Karpas-422 (cell line): ENCODE data around the gene GPC5. TPM values are rescaled to one million over a fixed set of nuclear protein-coding genes. Genes with fewer than 3 reads are reported as not detected.

ENCODE experiments used
- DNase-seq: peaks from one replicate; pipeline ENCODE4 v3.0.0-alpha.2; 2015
- H2AFZ ChIP-seq: fragments of 200-600 bp; sonication (generic); 2 replicates; pipeline ENCODE4 v1.6.1; 2014; ENCODE audit warnings: antibody characterized with exemption, low read length, mixed read lengths
- H3K27ac ChIP-seq: fragments of 200-600 bp; sonication (generic); 2 replicates; pipeline ENCODE4 v1.5.1; 2014; ENCODE audit warnings: mild to moderate bottlenecking, low read length, moderate library complexity
- H3K27me3 ChIP-seq: fragments of 200-600 bp; sonication (generic); 2 replicates; pipeline ENCODE4 v1.6.1; 2014; ENCODE audit warnings: low read length, mixed read lengths
- H3K36me3 ChIP-seq: fragments of 200-600 bp; sonication (generic); 2 replicates; pipeline ENCODE4 v1.6.1; 2014; ENCODE audit warnings: low read length, mixed read lengths; ENCODE audit not compliant: insufficient read depth
- H3K4me1 ChIP-seq: fragments of 200-600 bp; sonication (generic); 2 replicates; pipeline ENCODE4 v1.6.1; 2014; ENCODE audit warnings: mild to moderate bottlenecking, low read length, mixed read lengths
- H3K4me2 ChIP-seq: fragments of 200-600 bp; sonication (generic); 2 replicates; pipeline ENCODE4 v1.6.1; 2014; ENCODE audit warnings: low read length, low read depth, mild to moderate bottlenecking; ENCODE audit not compliant: poor library complexity, severe bottlenecking
- H3K4me3 ChIP-seq: fragments of 200-600 bp; sonication (generic); 2 replicates; pipeline ENCODE4 v1.5.1; 2014; ENCODE audit warnings: mild to moderate bottlenecking, antibody characterized with exemption, low read length, mixed read lengths
- H3K79me2 ChIP-seq: fragments of 200-600 bp; sonication (generic); 2 replicates; pipeline ENCODE4 v1.6.1; 2014; ENCODE audit warnings: mild to moderate bottlenecking, low read length, mixed read lengths
- H3K9ac ChIP-seq: fragments of 200-600 bp; sonication (generic); 2 replicates; pipeline ENCODE4 v1.6.0; 2014; ENCODE audit warnings: low read length
- H3K9me2 ChIP-seq: fragments of 200-600 bp; sonication (generic), shearing (Covaris generic); replicated peaks from 2 replicates; pipeline ENCODE4 v1.6.0; 2014; ENCODE audit warnings: mild to moderate bottlenecking, low read length, moderate library complexity; ENCODE audit not compliant: insufficient read depth
- H3K9me3 ChIP-seq: fragments of 300-700, 200-600 bp; sonication (generic); 2 replicates; pipeline ENCODE4 v1.6.1; 2014; ENCODE audit warnings: low read length, mixed read lengths
- H4K20me1 ChIP-seq: fragments of 200-600 bp; sonication (generic); 2 replicates; pipeline ENCODE4 v1.6.1; 2014; ENCODE audit warnings: mild to moderate bottlenecking, antibody characterized with exemption, low read length, low read depth; ENCODE audit not compliant: insufficient read depth
- total RNA-seq: library from RNA; depleted of rRNA; stranded (reverse); fragments of >200 nt; shearing (Covaris generic); gene quantifications from 2 replicates; pipeline ENCODE4 v1.2.3, GENCODE V29; 2014; ENCODE audit warnings: low replicate concordance

GPC5 gene
- total RNA-seq, 1 experiment from 2014 or later = not detected

DNA sequence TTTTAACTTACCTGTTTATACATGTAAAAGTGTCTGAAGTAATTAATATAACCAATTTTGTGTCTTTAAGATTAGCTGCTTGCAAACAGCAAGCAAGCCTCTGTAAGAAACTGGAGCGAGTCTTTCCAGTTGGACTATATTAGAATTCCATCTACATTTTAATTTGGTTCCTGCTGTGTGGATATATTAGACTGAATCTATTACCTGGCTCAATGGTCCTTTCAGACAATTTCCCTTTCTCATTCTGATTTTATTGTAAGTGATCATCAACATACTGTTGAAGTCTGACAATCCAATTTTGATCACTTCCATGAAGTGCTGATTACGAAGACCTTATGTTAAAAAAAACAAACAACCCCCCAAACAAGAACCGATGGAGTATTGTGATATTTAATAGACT lies 72.3 kb downstream of the GPC5 start:
- H3K9me2 ChIP-seq = no peaks in the 10 kb centered on the region
- H4K20me1 ChIP-seq = no peaks in the 10 kb centered on the region
- H3K4me1 ChIP-seq = no peaks in the 10 kb centered on the region
- no peak for DNase-seq
- H3K27me3 ChIP-seq = no peaks in the 10 kb centered on the region
- no peak overlapping the region for H3K4me2 ChIP-seq
- no peaks in the 10 kb centered on the region for H3K9me3 ChIP-seq
- no peak overlapping the region for H3K9ac ChIP-seq
- no peak overlapping the region for H3K4me3 ChIP-seq
- H3K79me2 ChIP-seq = no peaks in the 10 kb centered on the region
- no peak overlapping the region for H2AFZ ChIP-seq
- H3K36me3 ChIP-seq = no peaks in the 10 kb centered on the region
- no peak overlapping the region for H3K27ac ChIP-seq

DNA sequence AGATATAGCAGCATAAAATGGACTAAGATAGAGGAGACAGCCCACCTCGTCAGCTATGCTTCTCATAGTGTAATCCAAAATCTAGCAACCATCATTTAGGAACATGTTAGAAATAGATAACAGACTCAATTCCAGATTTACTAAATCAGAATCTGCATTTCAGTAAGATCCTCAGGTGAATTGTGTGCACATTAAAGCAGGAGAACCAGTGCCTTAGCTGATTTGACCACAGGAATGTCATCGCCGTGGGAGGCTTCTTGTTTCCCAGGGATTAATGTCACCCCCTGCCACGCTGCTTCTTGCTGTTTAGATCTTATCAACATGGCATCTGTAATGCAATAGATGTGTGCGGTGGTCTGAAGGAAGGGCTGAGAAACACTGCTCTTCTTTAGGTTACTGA lies 84.0 kb downstream of the GPC5 start:
- no peaks in the 10 kb centered on the region for H3K9me3 ChIP-seq
- DNase-seq = no peak
- no peaks in the 10 kb centered on the region for H3K9me2 ChIP-seq
- H2AFZ ChIP-seq = no peak overlapping the region
- H3K4me3 ChIP-seq = no peak overlapping the region
- no peaks in the 10 kb centered on the region for H3K27me3 ChIP-seq
- no peaks in the 10 kb centered on the region for H3K79me2 ChIP-seq
- H3K36me3 ChIP-seq = no peaks in the 10 kb centered on the region
- no peak overlapping the region for H3K27ac ChIP-seq
- H4K20me1 ChIP-seq = no peaks in the 10 kb centered on the region
- no peaks in the 10 kb centered on the region for H3K4me1 ChIP-seq
- no peak overlapping the region for H3K9ac ChIP-seq
- no peak overlapping the region for H3K4me2 ChIP-seq

DNA sequence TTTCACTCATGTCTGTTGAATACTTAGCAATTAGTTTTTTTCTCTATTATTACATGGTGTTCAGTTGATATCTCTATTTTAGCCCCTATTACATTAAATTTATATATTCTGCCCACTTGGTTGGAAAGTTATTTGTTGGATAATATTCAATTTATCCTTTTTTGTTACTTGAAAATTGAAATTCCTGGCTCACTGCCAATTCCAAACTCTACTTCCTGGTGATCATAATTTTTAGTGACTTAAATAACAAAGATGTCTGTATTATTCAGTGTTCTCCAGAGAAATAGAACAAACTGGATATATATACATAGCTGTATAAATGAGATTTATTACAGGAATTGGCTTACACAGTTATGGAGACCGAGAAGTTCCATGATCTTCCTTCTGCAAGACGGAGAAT lies 93.6 kb downstream of the GPC5 start:
- H3K9me2 ChIP-seq = no peaks in the 10 kb centered on the region
- H3K27ac ChIP-seq = no peak overlapping the region
- H4K20me1 ChIP-seq = no peaks in the 10 kb centered on the region
- no peaks in the 10 kb centered on the region for H3K27me3 ChIP-seq
- H2AFZ ChIP-seq = no peak overlapping the region
- H3K79me2 ChIP-seq = no peaks in the 10 kb centered on the region
- no peak overlapping the region for H3K4me3 ChIP-seq
- H3K4me2 ChIP-seq = no peak overlapping the region
- no peaks in the 10 kb centered on the region for H3K4me1 ChIP-seq
- no peaks in the 10 kb centered on the region for H3K9me3 ChIP-seq
- no peak for DNase-seq
- H3K36me3 ChIP-seq = no peaks in the 10 kb centered on the region
- H3K9ac ChIP-seq = no peak overlapping the region

DNA sequence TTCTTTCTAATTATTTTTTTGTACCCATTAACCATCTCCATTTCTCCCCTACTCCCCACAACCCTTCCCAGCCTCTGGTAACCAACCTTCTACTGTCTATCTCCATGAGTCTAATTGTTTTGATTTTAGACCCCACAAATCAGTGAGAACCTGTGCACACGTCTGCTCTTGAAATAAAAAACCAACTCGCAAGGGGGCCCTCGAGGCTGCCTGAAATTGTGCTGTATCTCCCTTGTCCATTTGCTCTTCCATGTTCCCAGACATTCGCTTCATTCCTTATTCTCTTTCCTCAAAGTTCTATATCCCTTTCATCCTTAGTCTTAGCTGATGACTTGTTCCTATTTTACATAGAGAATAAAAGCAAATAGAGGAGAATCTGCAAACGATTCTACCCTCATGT lies 95.0 kb downstream of the GPC5 start:
- no peak for DNase-seq
- Histone ChIP-seq H3K79me2 (no peaks in the 10 kb centered on the region), H3K27me3 (no peaks in the 10 kb centered on the region), H3K36me3 (no peaks in the 10 kb centered on the region), H3K9me2 (no peaks in the 10 kb centered on the region), H2AFZ (no peak overlapping the region), H3K4me3 (no peak overlapping the region), H4K20me1 (no peaks in the 10 kb centered on the region), H3K9ac (no peak overlapping the region), H3K9me3 (no peaks in the 10 kb centered on the region), H3K4me2 (no peak overlapping the region), H3K4me1 (no peaks in the 10 kb centered on the region), H3K27ac (no peak overlapping the region)

DNA sequence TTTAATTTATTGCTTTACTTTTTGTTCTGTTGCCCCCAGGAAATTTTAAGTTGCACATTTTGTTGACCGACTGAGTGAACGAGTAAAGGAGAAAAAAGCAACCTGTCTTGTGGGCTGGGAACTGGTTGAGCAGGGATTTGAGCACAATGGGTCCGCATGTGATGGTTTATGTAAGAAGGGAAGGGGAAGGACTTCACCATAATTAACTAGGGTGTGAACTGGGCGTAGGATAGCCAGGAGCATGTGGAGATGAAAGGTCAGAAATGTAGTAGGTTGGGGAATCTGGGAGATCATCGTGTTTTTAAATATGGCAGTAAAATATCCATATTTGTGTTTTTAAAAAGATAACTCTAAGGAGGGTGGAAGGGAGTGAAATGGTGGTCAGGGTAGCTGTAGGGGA lies 99.9 kb downstream of the GPC5 start:
- no peaks in the 10 kb centered on the region for H3K9me2 ChIP-seq
- no peaks in the 10 kb centered on the region for H3K79me2 ChIP-seq
- no peaks in the 10 kb centered on the region for H3K27me3 ChIP-seq
- H3K9me3 ChIP-seq = no peaks in the 10 kb centered on the region
- no peak overlapping the region for H3K9ac ChIP-seq
- DNase-seq = no peak
- H3K4me3 ChIP-seq = no peak overlapping the region
- H2AFZ ChIP-seq = no peak overlapping the region
- no peaks in the 10 kb centered on the region for H3K4me1 ChIP-seq
- no peaks in the 10 kb centered on the region for H4K20me1 ChIP-seq
- H3K4me2 ChIP-seq = no peak overlapping the region
- no peaks in the 10 kb centered on the region for H3K36me3 ChIP-seq
- no peak overlapping the region for H3K27ac ChIP-seq

DNA sequence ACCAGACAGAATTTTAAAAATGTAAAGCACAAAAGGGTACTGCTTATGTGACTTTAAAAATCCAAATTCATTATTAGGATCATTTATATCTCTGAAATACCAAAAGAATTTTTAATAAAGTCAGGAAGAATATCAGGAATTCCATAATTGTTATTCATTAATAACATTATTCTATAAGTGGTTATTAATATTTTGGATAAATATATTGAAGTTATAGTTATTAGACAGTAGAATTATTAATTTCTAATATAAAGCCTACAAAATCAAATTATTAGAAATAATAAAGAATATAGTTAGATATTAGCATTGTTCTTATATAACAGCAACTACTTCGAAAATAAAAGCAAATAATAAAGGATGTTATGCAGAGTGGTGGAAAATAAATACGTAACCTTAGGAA lies 105.8 kb downstream of the GPC5 start:
- H3K79me2 ChIP-seq = no peaks in the 10 kb centered on the region
- H3K9me3 ChIP-seq = no peaks in the 10 kb centered on the region
- no peak overlapping the region for H3K4me2 ChIP-seq
- DNase-seq = no peak
- H3K9ac ChIP-seq = no peak overlapping the region
- no peaks in the 10 kb centered on the region for H3K27me3 ChIP-seq
- H3K27ac ChIP-seq = no peak overlapping the region
- no peaks in the 10 kb centered on the region for H4K20me1 ChIP-seq
- no peaks in the 10 kb centered on the region for H3K4me1 ChIP-seq
- no peaks in the 10 kb centered on the region for H3K36me3 ChIP-seq
- no peaks in the 10 kb centered on the region for H3K9me2 ChIP-seq
- no peak overlapping the region for H2AFZ ChIP-seq
- no peak overlapping the region for H3K4me3 ChIP-seq

DNA sequence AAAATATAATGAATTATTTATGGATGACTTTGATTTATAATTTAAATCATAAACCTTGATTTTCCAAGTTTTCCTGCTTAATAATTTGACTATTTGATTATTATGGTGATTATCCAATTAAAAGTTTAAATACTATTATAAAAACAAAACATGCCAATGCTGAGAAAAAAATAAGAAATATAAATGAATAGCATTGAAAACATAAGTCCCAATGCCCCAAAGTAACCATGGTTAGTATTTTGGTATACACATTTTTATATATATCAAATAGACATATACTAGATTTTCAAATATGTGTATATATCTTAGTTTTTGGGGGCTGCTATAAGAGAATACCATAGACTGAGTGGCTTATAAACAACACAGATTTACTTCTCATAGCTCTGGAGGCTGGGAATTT lies 108.3 kb downstream of the GPC5 start:
- H3K9me3 ChIP-seq = no peaks in the 10 kb centered on the region
- H3K9me2 ChIP-seq = no peaks in the 10 kb centered on the region
- H3K27ac ChIP-seq = no peak overlapping the region
- no peak for DNase-seq
- H4K20me1 ChIP-seq = no peaks in the 10 kb centered on the region
- H2AFZ ChIP-seq = no peak overlapping the region
- no peaks in the 10 kb centered on the region for H3K4me1 ChIP-seq
- H3K4me2 ChIP-seq = no peak overlapping the region
- H3K4me3 ChIP-seq = no peak overlapping the region
- no peaks in the 10 kb centered on the region for H3K36me3 ChIP-seq
- no peaks in the 10 kb centered on the region for H3K79me2 ChIP-seq
- no peaks in the 10 kb centered on the region for H3K27me3 ChIP-seq
- H3K9ac ChIP-seq = no peak overlapping the region

DNA sequence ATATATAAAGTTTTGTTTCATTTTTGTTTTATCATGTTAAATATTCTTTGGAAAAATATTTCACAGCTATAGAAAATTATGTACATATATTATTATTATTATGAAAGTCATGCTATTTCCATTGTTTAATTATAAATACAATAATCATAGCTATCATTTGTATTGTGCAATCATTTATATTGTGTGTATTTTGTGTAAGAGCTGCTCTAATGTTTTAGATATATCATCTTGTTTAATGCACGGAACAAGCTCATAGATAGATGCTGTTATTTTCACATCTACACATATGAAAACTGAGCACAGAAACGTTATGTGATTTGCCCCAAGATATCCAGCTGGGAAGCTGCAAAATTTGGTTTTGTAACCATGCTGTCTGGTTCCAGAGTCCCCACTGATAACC lies 111.6 kb downstream of the GPC5 start:
- Histone ChIP-seq H3K9ac (no peak overlapping the region), H3K4me3 (no peak overlapping the region), H3K4me1 (no peaks in the 10 kb centered on the region), H3K27me3 (no peaks in the 10 kb centered on the region), H4K20me1 (no peaks in the 10 kb centered on the region), H3K27ac (no peak overlapping the region), H2AFZ (no peak overlapping the region), H3K36me3 (no peaks in the 10 kb centered on the region), H3K9me2 (no peaks in the 10 kb centered on the region), H3K9me3 (no peaks in the 10 kb centered on the region), H3K79me2 (no peaks in the 10 kb centered on the region), H3K4me2 (no peak overlapping the region)
- DNase-seq = no peak

DNA sequence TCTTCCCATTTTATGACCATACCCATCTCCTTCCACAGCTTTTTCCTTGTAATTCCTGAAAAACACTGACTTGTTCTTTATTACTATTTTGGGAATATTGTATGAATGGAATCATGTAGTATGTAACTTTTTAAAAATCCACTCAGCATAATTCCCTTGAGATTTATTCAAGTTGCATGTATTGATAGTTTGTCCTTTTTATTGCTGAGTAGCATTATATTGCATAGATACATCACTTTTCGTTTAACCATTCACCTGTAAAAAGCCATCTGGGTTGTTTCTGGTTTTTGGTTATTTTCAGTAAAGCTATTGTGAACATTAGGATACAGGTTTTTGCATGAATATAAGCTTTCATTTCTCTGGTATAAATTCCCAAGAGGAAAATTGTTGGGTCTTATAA lies 115.4 kb downstream of the GPC5 start:
- Histone ChIP-seq H3K27ac (no peak overlapping the region), H3K9me2 (no peaks in the 10 kb centered on the region)

More for the DNA sequence above, 115.4 kb downstream of the GPC5 start:
- Histone ChIP-seq H4K20me1 (no peaks in the 10 kb centered on the region), H3K36me3 (no peaks in the 10 kb centered on the region), H3K9ac (no peak overlapping the region), H3K27me3 (no peaks in the 10 kb centered on the region), H3K4me2 (no peak overlapping the region), H3K4me3 (no peak overlapping the region), H2AFZ (no peak overlapping the region), H3K4me1 (no peaks in the 10 kb centered on the region), H3K79me2 (no peaks in the 10 kb centered on the region), H3K9me3 (no peaks in the 10 kb centered on the region)
- no peak for DNase-seq
